ENCODE data around the gene MRM3.
A peak's percentile ranks its signal among the peaks of the same experiment; 100 is the strongest.
"Not testable (repeated sequence)": the region's sequence is repeated elsewhere in the genome, so short reads cannot be mapped to it uniquely, and the experiment has no call there.

The MRM3 gene

DNA sequence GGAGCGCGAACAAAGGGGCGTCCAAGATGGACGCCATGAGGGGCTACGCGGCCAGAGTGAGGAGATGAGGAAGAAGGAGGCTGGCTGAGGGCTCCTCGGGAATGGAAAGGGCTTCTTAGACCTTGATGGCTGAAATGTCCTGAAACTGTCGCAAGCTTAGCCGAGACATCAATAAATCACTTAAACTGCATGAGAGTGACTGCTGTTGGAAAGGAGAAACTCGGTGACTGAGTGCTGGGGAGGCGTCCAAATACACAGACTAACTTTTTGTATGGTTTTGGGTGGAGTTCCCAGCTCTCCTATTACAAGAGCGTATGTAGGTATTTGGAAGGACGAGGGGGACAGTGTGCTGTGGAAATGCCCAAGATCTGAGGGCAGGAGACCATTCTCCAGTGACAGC, 28.7 kb upstream of the MRM3 start:
- no peak for DNase-seq (ENCODE audit: low read depth)

DNA sequence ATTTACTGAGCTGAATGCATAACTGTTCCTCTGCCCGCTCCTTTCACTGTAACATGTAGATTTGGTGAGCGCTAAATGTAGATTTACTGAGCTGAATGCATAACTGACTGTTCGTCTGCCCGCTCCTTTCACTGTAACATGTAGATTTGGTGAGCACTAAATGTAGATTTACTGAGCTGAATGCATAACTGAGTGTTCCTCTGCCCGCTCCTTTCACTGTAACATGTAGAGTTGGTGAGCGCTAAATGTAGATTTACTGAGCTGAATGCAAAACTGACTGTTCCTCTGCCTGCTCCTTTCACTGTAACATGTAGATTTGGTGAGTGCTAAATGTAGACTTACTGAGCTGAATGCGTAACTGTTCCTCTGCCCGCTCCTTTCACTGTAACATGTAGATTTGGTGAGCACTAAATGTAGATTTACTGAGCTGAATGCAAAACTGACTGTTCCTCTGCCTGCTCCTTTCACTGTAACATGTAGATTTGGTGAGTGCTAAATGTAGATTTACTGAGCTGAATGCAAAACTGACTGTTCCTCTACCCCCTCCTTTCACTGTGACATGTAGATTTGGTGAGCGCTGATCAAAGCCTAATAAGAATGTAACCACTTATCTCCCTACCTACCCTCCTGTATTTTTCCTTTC, 26.7 kb upstream of the MRM3 start:
- DNase-seq (ENCODE audit: low read depth), result not testable (repeated sequence)

DNA sequence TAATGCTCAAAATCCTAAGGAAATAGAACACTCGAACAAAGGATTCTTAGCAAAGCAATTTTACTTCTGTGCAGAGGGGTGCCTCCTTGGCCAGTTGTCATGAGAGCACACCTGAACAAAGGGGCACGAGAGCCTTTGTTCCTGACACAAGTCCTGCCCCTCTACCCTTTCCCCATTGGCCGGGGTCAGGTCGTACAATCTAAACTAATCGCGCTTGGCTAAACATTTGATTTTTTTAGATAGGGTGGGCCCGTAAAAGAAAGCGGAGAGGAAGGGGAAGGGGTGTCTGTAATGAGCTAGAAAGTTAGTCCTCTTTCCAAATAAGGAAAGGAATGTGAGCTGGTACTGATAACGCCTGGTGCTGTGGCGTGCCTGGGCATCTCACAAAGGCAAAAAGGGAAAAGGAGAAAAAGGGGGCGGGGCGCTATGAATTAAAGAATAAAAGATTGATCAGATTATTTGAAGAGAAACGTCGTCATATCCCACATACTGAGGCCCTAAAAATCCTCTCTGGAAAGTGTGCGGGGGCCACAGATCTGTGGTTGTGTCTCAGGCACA, 26.1 kb upstream of the MRM3 start:
- DNase-seq (ENCODE audit: low read depth), result not testable (repeated sequence)

DNA sequence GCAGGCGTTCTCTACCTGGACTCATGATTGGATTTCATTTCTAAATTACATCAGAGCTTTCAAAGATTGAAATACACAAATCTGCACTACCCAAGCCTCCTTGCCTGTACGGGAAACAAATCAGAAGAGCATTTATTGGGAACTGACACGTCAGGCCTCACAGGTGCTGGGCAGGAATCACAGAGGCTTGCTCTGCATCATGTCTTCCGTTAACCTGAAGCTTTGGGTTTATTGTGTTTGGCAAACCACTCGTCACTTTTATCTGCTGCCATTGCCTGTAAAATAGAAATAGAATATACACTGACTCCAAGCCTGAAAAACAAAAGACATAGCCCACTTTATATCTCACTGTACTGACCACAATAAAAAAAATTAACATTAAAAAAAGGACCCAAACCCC, 22.2 kb upstream of the MRM3 start:
- no peak for DNase-seq (ENCODE audit: low read depth)

DNA sequence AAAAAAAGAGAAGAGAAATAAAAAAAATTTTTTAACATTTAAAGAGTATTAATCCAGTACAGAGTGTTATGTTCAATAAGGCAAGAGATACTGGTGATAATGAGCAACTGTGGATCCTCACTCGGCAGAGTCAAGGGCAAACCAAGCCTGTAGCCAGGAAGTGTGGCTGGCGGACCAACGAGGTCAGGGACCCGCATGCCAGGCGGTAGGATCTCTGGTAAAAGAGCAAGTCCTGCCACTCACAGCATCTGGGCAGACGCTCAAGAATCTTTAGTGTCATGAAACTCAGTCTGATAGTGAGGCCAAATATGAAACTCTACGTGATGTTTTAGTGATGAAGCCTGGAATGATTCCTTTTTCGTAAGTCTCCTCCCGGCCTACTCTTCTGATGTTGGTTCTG, 21.8 kb upstream of the MRM3 start:
- no peak for DNase-seq (ENCODE audit: low read depth)

DNA sequence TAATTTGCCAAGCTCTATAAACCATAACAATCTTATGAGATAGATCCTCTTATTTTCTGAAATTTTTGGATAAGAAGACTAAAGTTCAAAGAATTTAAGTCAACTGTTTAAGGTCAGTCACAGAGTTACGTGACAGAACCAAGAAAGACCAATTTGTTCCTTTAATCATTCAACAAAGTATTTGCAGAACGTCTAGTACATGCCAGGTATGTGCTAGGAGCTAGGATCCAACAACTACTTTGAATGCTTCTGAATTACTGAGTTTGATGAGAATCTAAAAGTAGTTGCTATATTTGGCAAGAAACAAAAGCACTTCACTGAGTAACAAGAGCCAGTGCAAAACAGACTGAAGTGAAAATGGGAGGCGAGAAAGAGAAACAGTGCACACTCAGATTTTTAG, 15.1 kb upstream of the MRM3 start:
- no peak for DNase-seq (ENCODE audit: low read depth)

DNA sequence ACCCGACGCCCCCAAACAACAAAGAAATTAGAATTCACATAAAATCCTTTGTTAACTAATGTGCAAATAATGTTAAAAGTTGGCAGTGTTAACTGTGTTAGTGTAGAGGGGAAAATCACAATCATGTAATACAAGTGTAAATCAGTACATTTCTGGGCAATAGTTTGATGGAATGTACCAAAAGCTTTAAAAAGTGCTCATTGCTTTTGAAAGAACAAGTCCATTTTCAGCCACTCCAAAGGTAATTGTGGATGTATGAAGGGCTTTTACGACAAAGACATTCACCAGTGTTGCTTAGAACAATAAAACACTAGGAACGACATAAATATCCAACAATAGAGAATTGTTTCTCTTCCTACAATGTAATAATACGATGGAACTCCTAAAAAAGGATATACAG, 9.1 kb upstream of the MRM3 start:
- no peak for DNase-seq (ENCODE audit: low read depth)

DNA sequence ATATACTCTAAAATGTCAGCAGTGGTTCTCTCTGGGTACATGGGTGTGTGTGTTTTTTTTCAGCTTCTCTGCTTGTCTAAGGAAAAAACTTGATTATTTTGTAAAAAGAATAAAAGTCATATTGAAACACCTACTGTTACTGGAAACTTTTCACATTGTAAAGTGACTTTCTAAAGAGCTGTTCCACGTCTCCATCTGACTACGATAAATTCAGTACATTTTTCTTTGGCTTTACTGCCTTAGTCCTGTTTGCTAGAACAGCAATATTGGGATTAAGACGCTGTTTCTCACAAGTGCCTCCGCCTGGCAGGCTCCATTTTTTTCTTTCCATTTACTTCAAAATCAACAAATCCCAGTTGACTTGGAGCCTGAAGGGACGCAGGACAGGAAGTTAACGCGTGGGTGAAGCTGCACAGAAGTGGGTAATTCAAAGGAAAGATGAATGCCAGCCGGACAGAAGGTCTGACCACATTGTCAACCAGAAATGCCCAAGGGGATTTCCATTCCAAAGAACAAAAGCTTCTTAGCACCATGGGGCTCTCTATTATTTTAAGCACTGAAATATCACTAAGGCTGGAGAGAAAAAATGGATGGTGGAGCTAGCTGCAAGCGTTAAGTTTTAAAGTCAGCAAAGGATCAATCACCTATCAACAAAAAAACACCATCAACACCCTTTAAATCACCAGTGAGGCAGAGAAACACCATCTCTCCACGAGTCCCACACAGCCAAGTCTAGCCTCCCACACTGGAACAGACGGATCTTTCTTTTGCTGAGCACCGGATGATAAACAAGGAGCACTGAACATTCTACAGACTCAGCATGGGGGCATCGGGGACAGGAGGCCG, 8.5 kb upstream of the MRM3 start:
- DNase-seq (ENCODE audit: low read depth), result no peak

DNA sequence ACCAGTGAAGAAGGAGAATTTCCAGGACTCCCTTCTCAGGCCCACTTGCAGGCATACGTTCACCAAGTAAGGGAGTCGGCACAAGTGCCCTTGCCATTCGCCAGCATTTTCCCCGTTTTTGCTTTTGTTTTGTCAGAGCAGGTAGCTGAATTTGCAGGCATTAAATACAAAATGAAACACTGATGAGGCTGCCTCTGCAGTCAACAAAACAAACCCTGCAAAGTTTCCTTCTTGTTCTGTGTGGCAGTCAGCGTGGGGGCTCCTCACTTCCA, 7.9 kb upstream of the MRM3 start:
- no peak for DNase-seq (ENCODE audit: low read depth)

DNA sequence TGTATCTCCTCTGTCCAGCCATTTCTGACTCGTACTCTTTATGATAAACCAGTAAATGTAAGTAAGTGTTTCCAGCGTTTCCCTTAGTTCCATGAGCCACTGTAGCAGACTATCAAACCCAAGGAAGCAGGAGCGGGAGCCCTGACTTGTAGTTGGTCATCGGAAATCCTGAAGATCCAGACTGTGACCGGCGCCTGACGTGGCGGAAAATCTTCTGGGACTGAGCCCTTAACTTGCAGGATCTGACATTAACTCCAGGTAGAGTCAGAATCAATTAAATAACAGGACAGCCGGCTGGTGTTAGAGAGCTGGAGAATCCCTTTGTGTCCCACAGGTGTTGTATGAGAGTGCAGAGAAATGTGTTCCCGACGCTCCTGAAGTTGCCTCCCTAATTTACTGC, 4.1 kb upstream of the MRM3 start:
- DNase-seq (ENCODE audit: low read depth), result no peak

DNA sequence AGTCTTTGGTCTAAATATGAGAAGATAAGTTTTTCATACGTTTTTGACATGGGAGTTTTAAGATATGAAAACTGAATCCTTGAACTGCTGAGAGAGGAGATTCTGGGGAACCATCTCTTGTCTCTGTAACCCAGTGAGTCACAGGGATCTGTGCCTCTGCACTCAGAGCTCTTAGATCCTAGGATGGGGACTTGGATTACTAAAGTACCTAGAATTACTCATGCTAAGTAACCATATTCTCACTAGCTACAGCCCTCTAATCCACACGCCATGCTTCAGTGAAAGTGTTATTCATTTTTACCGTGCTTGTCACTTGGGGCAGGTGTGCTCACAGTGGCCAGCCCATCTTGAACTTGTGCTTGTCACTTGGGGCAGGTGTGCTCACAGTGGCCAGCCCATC, 2.0 kb downstream of the MRM3 start:
- DNase-seq (ENCODE audit: low read depth), result no peak

DNA sequence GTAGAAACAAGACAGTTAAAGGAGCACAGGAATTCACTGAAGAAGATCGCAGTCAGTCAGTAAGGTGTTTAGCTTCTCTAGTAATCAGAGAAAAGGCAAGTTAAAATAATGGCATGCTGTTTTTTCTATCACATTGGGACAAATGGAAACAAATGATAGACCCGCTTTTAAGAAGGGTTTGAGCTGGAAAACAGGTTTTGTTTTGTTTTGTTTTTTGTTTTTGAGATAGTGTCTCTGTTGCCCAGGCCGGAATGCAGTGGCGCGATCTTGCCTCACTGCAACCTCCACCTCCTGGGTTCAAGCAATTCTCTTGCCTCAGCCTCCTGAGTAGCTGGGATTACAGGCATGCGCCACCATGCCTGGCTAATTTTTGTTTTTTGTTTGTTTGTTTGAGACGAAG, 3.7 kb downstream of the MRM3 start:
- not testable (repeated sequence) for DNase-seq (ENCODE audit: low read depth)

DNA sequence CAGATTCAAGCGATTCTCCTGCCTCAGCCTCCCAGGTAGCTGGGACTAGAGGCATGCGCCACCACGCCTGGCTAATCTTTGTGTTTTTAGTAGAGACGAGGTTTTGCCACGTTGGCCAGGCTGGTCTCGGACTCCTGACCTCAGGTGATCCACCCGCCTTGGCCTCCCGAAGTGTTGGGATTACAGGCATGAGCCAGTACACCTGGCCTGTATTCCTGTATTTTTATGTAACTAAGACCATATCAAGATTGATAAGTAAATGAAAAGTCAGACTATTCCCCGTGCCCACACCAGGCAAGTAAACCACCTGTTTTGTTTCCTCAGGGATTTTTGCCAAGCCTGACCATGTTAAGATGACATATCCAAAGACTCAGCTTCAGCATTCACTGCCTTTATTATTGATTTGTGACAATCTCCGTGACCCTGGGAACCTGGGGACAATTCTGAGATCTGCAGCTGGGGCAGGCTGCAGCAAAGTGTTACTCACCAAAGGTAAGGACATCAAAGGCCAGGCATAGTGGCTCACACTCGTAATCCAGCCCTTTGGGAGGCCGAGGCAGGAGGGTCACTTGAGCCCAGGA, 5.6 kb downstream of the MRM3 start:
- DNase-seq (ENCODE audit: low read depth), result no peak

DNA sequence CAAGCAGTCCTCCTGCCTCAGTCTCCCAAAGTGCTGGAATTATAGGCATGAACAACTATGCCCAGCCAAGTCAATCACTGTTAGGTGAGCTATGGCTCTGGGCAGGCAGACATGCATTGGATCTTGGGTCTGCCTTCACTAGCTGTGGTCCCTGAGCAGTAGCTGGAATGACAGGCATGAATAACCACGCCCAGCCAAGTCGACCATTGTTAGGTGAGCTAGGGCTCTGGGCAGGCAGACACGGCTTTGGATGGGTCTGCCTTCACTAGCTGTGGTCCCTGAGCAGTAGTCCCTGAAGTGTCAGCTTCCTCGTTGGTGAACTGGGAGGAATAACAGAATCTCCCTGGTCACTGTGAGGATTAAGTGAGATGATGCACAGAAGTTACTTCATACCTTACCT, 6.4 kb downstream of the MRM3 start:
- DNase-seq (ENCODE audit: low read depth), result no peak

DNA sequence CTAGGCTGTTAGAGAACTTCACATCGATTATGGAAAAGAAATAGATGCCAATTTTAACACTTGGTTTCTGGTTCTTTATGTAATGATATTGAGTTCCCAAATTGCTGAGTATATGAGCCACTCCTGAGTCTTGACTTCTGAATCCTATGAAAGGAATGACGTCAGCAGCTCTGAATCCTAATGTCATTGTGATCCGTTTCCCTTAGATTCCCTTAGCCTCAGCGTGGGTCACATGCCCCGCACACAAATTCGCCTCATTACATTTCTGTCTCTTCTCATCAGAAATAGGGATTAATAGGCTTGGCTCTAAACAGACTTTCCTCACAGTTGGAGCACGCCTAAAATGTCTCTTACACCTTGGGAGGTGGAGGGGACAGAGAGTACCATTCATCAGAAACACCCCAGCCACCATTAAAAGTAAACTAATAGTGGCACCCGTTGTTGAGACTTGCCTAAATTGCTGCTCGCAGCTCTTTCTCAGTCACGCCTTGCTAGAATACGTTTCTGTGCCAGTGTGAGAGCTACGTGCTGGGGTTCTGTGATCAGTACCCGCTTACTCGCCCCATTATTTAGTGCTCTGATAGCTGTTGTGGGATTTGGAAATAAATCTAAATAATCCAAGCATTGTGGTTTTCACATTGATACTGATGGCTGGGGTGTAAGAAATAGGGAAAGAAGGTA, 7.1 kb downstream of the MRM3 start:
- DNase-seq (ENCODE audit: low read depth), result no peak

DNA sequence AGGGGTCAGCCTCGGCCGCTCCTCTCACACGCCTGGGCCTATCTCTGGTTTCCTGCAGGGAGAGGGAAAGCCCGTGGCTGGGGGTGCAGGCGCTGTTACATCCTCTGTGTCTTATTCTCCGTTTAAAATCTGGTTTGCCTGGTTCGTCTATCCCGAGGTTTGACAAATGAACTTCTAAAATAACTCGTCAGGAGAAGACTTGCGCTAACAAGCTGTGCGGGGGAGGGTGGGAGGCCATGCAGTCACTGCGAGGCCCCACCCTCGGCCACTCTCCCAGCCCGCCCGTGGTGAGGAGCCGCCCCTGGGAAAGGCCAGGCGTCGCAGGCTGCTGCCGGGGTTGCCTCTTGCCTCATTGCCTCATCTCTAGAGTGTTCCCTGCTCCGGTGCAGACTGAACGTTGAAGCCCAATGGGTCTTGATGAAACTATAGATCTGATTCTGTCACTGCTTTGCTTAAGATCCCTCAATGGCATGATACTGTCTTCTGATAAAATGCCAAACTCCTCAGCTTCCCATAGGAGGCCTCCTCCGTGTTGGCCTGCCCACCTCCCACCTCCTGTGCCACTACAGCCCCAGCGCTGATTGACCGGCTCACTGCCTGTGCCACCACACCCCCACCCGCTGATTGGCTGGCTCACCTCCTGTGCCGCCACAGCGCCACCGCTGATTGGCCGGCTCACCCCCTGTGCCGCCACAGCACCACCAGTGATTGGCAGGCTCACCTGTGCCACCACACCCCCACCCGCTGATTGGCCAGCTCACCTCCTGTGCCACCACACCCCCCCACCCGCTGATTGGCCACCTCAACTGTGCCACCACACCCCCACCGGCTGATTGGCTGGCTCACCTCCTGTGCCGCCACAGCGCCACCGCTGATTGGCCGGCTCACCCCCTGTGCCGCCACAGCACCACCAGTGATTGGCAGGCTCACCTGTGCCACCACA, 8.0 kb downstream of the MRM3 start:
- DNase-seq (ENCODE audit: low read depth), result not testable (repeated sequence)

DNA sequence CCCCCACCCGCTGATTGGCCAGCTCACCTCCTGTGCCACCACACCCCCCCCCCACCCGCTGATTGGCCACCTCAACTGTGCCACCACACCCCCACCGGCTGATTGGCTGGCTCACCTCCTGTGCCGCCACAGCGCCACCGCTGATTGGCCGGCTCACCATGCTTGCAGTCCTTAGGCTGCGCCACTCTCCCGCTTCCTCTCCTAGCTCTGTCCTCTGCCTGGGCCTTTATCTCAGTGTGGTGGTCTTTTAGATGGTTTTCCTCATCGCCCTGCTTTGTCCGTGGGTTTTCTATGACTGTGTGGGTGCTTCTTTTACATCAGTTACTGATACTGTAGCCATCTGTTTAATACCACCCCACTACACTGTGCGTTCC, 8.7 kb downstream of the MRM3 start:
- DNase-seq (ENCODE audit: low read depth), result not testable (repeated sequence)

DNA sequence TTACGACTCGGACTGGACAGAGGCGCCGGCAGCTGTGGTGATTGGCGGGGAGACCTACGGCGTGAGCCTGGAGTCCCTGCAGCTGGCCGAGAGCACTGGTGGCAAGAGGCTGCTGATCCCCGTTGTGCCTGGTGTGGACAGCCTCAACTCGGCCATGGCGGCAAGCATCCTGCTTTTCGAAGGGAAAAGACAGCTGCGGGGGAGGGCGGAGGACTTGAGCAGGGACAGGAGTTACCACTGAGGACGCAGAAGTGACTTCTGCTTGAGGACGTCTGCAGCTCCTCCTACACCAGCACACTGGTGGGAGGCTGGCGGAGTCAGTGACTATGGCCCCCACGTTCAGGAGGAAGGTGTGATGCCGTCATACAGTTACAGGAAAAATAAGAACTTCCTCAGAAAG, 9.7 kb downstream of the MRM3 start:
- no peak for DNase-seq (ENCODE audit: low read depth)

DNA sequence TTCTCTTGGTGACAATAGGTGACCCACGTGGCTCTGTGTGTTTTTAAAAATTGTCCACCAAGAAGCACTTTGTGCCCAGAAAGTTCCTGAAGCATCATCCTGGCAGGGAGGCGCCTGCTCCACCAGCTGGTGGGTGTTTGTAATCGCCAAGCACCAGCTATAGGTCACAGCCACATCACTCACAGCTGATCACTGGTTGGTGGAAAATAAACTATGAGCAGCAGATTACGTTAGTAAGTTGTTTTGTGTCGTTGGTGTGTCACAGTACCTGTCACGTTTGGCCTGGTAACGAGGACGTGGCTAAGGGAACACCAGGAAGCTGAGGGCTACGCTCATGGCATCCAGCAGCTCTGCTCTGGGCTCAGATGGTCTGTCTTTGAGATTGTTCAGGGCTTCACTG, 10.1 kb downstream of the MRM3 start:
- DNase-seq (ENCODE audit: low read depth), result no peak

DNA sequence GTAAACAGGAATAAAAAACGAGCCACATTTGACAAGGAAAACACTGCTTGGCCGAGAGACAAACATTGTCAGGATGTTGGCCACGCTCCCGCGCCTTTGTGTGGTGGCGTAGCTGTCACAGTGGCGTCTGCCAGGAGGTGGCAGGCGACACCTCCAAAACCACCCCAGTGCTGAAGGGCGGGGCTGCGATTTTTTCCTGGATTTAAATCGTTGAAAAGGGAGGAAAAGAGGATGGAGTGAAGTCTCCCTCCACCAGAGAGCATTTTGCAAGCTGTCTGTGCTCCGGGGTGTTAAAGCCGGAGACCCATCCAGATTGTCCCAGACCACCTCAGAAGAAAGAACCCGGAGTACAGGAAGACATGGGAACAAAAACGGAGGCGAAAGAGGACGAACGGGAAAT, 12.7 kb downstream of the MRM3 start:
- DNase-seq (ENCODE audit: low read depth), result peak; percentile 14

DNA sequence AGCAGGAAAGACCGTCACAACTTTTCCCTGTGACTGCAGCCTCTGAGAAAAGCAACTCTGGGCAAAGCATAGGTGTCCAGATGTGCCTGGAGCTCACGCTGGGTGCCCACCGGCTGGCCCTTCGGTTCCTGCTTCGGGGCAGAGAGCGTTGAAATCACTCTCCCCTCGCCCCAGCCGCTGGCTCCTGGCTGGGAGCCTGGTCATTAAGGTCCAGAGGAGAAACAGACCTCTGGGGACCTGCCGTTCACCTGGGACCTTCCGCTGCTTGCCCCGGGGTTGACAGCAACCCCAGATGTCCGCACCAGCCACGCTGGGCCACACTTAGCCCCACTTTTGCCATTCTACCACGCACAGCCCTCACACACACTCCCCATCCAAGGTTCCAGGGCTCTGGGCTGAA, 13.1 kb downstream of the MRM3 start:
- no peak for DNase-seq (ENCODE audit: low read depth)

DNA sequence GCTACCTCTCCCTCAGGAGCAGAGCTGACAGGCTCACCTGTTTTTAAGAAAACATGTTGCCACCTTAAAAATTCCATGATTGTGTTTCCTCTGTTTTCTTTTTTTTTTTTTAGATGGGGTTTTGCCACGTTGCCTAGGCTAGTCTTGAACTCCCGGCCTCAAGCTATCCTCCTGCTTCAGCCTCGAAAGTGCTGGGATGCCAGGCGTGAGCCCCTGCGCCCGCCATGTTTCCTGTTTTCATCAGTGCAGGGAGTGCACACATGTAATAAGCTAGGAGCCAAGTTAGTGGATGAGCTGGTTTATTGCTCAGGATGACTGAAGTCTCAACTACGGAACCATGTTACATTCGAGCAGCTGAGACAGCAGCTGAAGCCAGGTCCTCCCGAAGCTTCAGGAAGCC, 13.6 kb downstream of the MRM3 start:
- DNase-seq (ENCODE audit: low read depth), result no peak

Measured in activated T-helper 1 cell treated with Interleukin-2 at 50 U/mL for 16 hours (primary cell).